Thyroid gland (tissue), 4 donors: ENCODE results near the gene NDUFB4. TPM values are rescaled to one million over a fixed set of nuclear protein-coding genes. Genes with fewer than 3 reads are reported as not detected.

Experiments
- DNase-seq, 2 donors: peaks; one replicate each; pipeline ENCODE4 v3.0.0-alpha.2; 2019
- H3K27ac ChIP-seq, 3 donors: fragments of 200-600 bp; sonication (generic); 1 replicate in 2 of 3; 2 replicates in 1 of 3; pipeline ENCODE4 v1.5.1; 2016 to 2019; ENCODE audit warnings: mild to moderate bottlenecking in 1 of 3, moderate library complexity in 1 of 3
- H3K27me3 ChIP-seq: fragments of 200-600 bp; sonication (generic); one replicate; pipeline ENCODE4 v1.5.1; 2019
- H3K36me3 ChIP-seq, 2 donors: fragments of 200-600 bp; sonication (generic); one replicate each; pipeline ENCODE4 v1.5.1; 2016 to 2019
- H3K4me1 ChIP-seq, 2 donors: fragments of 200-600 bp; sonication (generic); one replicate each; pipeline ENCODE4 v1.5.1; 2017 to 2019
- H3K4me3 ChIP-seq, 3 donors: fragments of 200-600 bp; sonication (generic); replicated peaks in 1 of 3; 1 replicate in 2 of 3; 2 replicates in 1 of 3; pipeline ENCODE4 v1.5.1; 2016; ENCODE audit warnings: mild to moderate bottlenecking in 1 of 3
- H3K9me3 ChIP-seq: fragments of 200-600 bp; sonication (generic); one replicate; pipeline ENCODE4 v1.5.1; 2017
- POLR2A ChIP-seq, 2 donors: fragments of 450-650 bp; IDR thresholded peaks; one replicate each; pipeline ENCODE4 v1.6.1; 2017; ENCODE audit warnings: antibody characterized with exemption in 2 of 2, mild to moderate bottlenecking in 2 of 2, moderate library complexity in 1 of 2
- whole genome bisulfite sequencing, 2 donors: methylation state at CpG; one replicate each; pipeline ENCODE4 v1.1.5; 2017; 5-methylcytosine and 5-hydroxymethylcytosine counted together
- intact Hi-C: fragments of 100-400 bp; cut with DNase I; formaldehyde crosslinking; loops from one replicate; pipeline ENCODE4 v1.15.1; 2023
- total RNA-seq, 4 donors: library from RNA; depleted of rRNA; stranded (reverse); fragments of >200 nt; gene quantifications; one replicate each; pipeline ENCODE4 v1.2.3, GENCODE V29; 2016
- TF ChIP-seq, protein P1 (sequence below), 6 experiments: fragments of 200-600 bp in 3 of 6; fragments of 450-650 bp in 3 of 6; sonication (generic) in 3 of 6; IDR thresholded peaks; one replicate each; pipeline ENCODE4 v1.5.1; 2016 to 2019; ENCODE audit warnings: antibody characterized with exemption in 6 of 6, mild to moderate bottlenecking in 2 of 6, inconsistent platforms in 1 of 6, moderate library complexity in 1 of 6

NDUFB4 gene
- total RNA-seq, 4 donors from 2014 or later = 91.5 to 158 (median 118) TPM

GRCh38 chr3:120560304-120561250 lies 35.6 kb upstream of the NDUFB4 start:
- no peak overlapping the region for H3K27ac ChIP-seq
- H3K4me3 ChIP-seq = no peak overlapping the region
- H3K4me1 ChIP-seq = peaks cover 0 to 12% of the 10 kb centered on the region in 2 donors
- no peaks in the 10 kb centered on the region for H3K36me3 ChIP-seq
- H3K27me3 ChIP-seq = no peaks in the 10 kb centered on the region
- DNase-seq = no peak
- H3K9me3 ChIP-seq = no peaks in the 10 kb centered on the region
- 81 to 84% methylated on average over 12 of the region's 12 CpGs for WGBS, 2 donors
- intact Hi-C loops = loop anchor here (2.0 kb wide), 1 partner anchor 234 kb away; no protein-coding TSS in a partner anchor
- no peak for TF ChIP-seq POLR2A (IDR thresholded peaks at IDR 0.05)
- TF ChIP-seq, protein P1, sequence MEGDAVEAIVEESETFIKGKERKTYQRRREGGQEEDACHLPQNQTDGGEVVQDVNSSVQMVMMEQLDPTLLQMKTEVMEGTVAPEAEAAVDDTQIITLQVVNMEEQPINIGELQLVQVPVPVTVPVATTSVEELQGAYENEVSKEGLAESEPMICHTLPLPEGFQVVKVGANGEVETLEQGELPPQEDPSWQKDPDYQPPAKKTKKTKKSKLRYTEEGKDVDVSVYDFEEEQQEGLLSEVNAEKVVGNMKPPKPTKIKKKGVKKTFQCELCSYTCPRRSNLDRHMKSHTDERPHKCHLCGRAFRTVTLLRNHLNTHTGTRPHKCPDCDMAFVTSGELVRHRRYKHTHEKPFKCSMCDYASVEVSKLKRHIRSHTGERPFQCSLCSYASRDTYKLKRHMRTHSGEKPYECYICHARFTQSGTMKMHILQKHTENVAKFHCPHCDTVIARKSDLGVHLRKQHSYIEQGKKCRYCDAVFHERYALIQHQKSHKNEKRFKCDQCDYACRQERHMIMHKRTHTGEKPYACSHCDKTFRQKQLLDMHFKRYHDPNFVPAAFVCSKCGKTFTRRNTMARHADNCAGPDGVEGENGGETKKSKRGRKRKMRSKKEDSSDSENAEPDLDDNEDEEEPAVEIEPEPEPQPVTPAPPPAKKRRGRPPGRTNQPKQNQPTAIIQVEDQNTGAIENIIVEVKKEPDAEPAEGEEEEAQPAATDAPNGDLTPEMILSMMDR (IDR thresholded peaks at IDR 0.05) = no peak

DNA sequence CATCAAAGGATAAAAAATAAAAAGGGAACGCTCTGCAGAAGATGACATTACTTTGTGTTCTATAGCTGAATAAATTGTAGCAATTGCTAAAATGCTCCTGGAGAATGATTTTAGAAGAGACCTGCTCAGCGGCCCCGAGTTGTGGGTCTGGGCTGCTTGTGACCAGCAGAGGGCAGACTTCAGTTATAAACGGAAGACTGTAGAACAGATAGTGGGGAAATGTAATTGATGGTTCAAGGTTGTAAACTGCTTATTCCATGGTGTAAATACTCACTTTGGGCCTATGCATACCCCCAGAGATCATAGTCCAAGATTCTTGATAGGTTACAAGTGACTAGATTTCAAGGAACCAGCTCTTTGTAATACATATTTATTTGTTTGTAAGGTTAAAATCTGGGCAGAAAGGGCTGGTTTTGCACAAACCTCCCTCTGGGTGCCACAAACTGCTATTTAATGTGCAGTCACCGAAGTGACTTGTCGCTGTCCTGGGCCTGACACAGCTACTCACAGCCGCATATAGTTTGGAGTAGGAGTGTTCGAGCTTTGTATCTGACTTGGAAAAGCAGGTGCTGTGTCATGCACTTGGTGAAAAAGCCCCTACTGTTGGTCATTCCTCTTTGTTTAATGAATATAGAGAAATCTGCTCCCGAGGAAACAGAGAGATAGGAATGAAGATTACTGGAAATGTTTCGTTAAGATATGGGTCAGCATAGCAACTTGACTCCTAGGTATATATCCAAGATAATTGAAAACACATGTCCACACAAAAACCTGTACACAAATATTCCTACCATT lies 34.7 kb upstream of the NDUFB4 start:
- H3K9me3 ChIP-seq = no peaks in the 10 kb centered on the region
- no peak overlapping the region for H3K4me3 ChIP-seq
- DNase-seq = peak; percentile 71 to 79
- H3K27me3 ChIP-seq = no peaks in the 10 kb centered on the region
- no peak overlapping the region for H3K27ac ChIP-seq
- no peaks in the 10 kb centered on the region for H3K36me3 ChIP-seq
- peaks cover 0 to 12% of the 10 kb centered on the region in 2 donors for H3K4me1 ChIP-seq
- intact Hi-C loops = loop anchor here (2.0 kb wide), 1 partner anchor 233 kb away; no protein-coding TSS in a partner anchor
- WGBS, 2 donors = 35 to 37% methylated on average over 10 of the region's 10 CpGs
- no peak for TF ChIP-seq POLR2A (IDR thresholded peaks at IDR 0.05)
- TF ChIP-seq, protein P1 (IDR thresholded peaks at IDR 0.05) = peak; percentile 61 to 85 (median 68)

- TF ChIP-seq, protein P1 (IDR thresholded peaks at IDR 0.05) = no peak
- TF ChIP-seq POLR2A (IDR thresholded peaks at IDR 0.05) = no peak
- intact Hi-C loops = no loop called here
- no peak overlapping the region for H3K27ac ChIP-seq
- no peak overlapping the region for H3K4me3 ChIP-seq
- H3K4me1 ChIP-seq = peaks cover 8 to 20% of the 10 kb centered on the region in 2 donors
- H3K36me3 ChIP-seq = no peaks in the 10 kb centered on the region
- H3K27me3 ChIP-seq = no peaks in the 10 kb centered on the region
- DNase-seq = no peak
- WGBS, 2 donors = 83 to 87% methylated on average over 5 of the region's 5 CpGs
- no peaks in the 10 kb centered on the region for H3K9me3 ChIP-seq
Measured at GRCh38 chr3:120563356-120564022, 32.6 kb upstream of the NDUFB4 start.

- intact Hi-C loops = no loop called here
- DNase-seq = no peak
- H3K4me1 ChIP-seq = peaks cover 8 to 12% of the 10 kb centered on the region in 2 donors
- no peak overlapping the region for H3K27ac ChIP-seq
- TF ChIP-seq POLR2A (IDR thresholded peaks at IDR 0.05) = no peak
- TF ChIP-seq, protein P1 (IDR thresholded peaks at IDR 0.05) = no peak
- no peaks in the 10 kb centered on the region for H3K27me3 ChIP-seq
- H3K36me3 ChIP-seq = no peaks in the 10 kb centered on the region
- H3K9me3 ChIP-seq = no peaks in the 10 kb centered on the region
- 36 to 38% methylated on average over 4 of the region's 4 CpGs for WGBS, 2 donors
- H3K4me3 ChIP-seq = no peak overlapping the region
Measured at GRCh38 chr3:120566243-120566975, 29.7 kb upstream of the NDUFB4 start.
